ENCODE results near the gene CLDN24.

- no peak for TF ChIP-seq CTCF (IDR thresholded peaks at IDR 0.05)
- TF ChIP-seq POLR2AphosphoS5 (IDR thresholded peaks at IDR 0.05): no peak
These were observed 32.5 kb downstream of the CLDN24 start for GRCh38 chr4:183289688-183290087.
